ENCODE results near the gene LILRB5.
"Not testable (repeated sequence)": the region's sequence is repeated elsewhere in the genome, so short reads cannot be mapped to it uniquely, and the experiment has no call there.

DNA sequence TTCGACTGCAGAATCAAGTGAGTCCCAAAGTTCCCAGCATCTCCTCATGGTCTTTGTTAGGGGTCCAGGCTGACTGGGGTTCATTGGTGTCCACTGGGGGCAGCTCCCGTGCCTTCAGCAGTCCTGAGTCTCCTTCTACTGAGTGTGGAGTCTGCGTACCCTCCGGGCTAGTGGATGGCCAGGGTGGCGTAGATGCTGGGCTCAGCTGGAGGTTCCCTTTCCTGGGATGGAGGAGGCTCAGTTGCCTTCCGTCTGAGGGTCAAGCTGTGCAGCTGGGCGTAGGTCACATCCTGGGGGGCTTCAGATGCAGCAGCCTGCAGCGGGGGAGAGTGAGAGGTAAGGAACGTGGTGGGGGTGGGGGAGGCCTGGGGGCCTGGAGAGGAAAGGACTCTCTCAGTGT, 17.4 kb upstream of the LILRB5 start:
- TF ChIP-seq, protein P1, sequence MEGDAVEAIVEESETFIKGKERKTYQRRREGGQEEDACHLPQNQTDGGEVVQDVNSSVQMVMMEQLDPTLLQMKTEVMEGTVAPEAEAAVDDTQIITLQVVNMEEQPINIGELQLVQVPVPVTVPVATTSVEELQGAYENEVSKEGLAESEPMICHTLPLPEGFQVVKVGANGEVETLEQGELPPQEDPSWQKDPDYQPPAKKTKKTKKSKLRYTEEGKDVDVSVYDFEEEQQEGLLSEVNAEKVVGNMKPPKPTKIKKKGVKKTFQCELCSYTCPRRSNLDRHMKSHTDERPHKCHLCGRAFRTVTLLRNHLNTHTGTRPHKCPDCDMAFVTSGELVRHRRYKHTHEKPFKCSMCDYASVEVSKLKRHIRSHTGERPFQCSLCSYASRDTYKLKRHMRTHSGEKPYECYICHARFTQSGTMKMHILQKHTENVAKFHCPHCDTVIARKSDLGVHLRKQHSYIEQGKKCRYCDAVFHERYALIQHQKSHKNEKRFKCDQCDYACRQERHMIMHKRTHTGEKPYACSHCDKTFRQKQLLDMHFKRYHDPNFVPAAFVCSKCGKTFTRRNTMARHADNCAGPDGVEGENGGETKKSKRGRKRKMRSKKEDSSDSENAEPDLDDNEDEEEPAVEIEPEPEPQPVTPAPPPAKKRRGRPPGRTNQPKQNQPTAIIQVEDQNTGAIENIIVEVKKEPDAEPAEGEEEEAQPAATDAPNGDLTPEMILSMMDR (conservative IDR thresholded peaks at IDR 0.05; ENCODE audit: low read depth, low read length) = not testable (repeated sequence)
- TF ChIP-seq EZH2 (IDR thresholded peaks at IDR 0.05; ENCODE audit: borderline replicate concordance, low read depth, low read length, poor library complexity, severe bottlenecking) = not testable (repeated sequence)
